Measurements from ENCODE around the gene SDC1.

GRCh38 chr2:20194097-20195015, 30.6 kb downstream of the SDC1 start:
- no peak for TF ChIP-seq CTCF (IDR thresholded peaks at IDR 0.05)
- no peak for TF ChIP-seq POLR2A (IDR thresholded peaks at IDR 0.05)

All from upper lobe of left lung (tissue), 4 donors.